T1000 (cell line): Measurements from ENCODE around the gene GPR101.
"Not testable (repeated sequence)": the region's sequence is repeated elsewhere in the genome, so short reads cannot be mapped to it uniquely, and the experiment has no call there.

Source experiments
- DNase-seq: peaks from one replicate; lab custom pipeline; 2025; ENCODE audit warnings: mixed read lengths; lab: John Stamatoyannopoulos, UW

The GPR101 gene

GRCh38 chrX:137025930-137026329 lies 7.9 kb downstream of the GPR101 start:
- no peak for DNase-seq

DNA sequence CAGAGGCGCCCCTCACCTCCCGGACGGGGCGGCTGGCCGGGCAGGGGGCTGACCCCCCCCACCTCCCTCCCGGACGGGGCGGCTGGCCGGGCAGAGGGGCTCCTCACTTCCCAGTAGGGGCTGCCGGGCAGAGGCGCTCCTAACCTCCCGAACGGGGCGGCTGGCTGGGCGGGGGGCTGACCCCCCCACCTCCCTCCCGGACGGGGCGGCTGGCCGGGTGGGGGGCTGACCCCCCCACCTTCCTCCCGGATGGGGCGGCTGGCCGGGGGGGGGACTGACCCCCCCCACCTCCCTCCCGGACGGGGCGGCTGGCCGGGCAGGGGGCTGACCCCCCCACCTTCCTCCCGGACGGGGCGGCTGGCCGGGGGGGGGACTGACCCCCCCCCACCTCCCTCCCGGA lies 33.6 kb downstream of the GPR101 start:
- not testable (repeated sequence) for DNase-seq

- no peak for DNase-seq
Observed at GRCh38 chrX:136999024-136999423, 34.8 kb downstream of the GPR101 start.
